ENCODE measurements around the gene LCP1. TPM values are rescaled to one million over a fixed set of nuclear protein-coding genes. Genes with fewer than 3 reads are reported as not detected.

LCP1 gene
- total RNA-seq, 2 experiments from 2014 or later = 266 to 276 TPM

- TF ChIP-seq CTCF (IDR thresholded peaks at IDR 0.05) = no peak
- no peaks in the 10 kb centered on the region for H3K9me3 Mint-ChIP-seq
- ATAC-seq (ENCODE audit: poor library complexity) (no peak), DNase-seq (no peak)
- H3K36me3 ChIP-seq (ENCODE audit: insufficient read depth, low read length) = no peaks in the 10 kb centered on the region
- no peaks in the 10 kb centered on the region for H3K4me1 ChIP-seq (ENCODE audit: insufficient read depth, low read length)
- no peaks in the 10 kb centered on the region for H3K4me1 Mint-ChIP-seq (ENCODE audit: low read depth)
- ChIA-PET POLR2A (no interaction called here), CTCF (no interaction called here)
- no peaks in the 10 kb centered on the region for H3K9me3 ChIP-seq (ENCODE audit: control insufficient read depth in 1 of 2, insufficient read depth in 1 of 2, low read length in 2 of 2)
- H3K36me3 Mint-ChIP-seq (ENCODE audit: low read depth) = no peaks in the 10 kb centered on the region
- H3K27ac Mint-ChIP-seq = no peak overlapping the region
- peaks cover 3% of the 10 kb centered on the region for H3K27me3 Mint-ChIP-seq
- H3K27ac ChIP-seq (ENCODE audit: low read depth in 1 of 2, low read length in 2 of 2) = no peak overlapping the region
- no peak overlapping the region for H3K4me3 ChIP-seq (ENCODE audit: low read length)
- H3K4me3 Mint-ChIP-seq = no peak overlapping the region
- intact Hi-C loops (cut with DNase I, micrococcal nuclease) = no loop called here
- H3K27me3 ChIP-seq (ENCODE audit: control insufficient read depth in 1 of 2, insufficient read depth in 2 of 2, low read length in 2 of 2) = peaks cover 0 to 3% of the 10 kb centered on the region in 2 experiments
Observed at GRCh38 chr13:46101002-46101401, 81.0 kb downstream of the LCP1 start.

DNA sequence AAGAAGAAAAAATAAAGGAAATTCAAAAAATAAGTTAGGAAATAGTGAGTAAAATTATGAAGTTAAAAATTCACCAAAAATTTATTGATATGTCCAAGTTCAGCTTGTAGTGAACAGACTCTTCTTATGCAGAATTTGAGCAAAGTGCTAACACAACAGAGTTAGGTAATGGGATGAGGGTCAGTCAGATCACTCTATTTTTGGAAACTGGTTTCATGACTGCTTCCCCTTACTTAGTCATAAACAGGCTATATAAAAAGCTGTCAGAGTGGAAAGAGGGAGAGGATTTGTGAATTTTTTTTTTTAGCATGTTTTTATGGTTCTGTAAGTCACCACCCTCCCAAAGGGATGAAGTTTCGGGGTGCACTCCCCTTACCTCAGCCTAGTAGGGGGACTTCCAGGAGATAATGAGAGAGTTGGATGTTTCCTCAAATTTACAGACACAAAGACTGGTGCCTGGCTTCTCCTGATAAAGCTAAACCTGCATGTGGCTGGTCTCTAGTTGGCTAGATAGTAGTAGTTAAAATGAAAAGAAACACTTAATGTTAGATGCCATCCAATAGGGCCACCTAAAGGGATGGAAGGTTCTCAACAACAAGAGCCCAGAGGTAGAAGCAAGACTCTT lies 81.7 kb downstream of the LCP1 start:
- intact Hi-C loops (cut with DNase I, micrococcal nuclease) = no loop called here
- Mint-ChIP-seq H3K9me3 (no peaks in the 10 kb centered on the region), H3K4me3 (no peak overlapping the region), H3K27me3 (peaks cover 4% of the 10 kb centered on the region), H3K27ac (no peak overlapping the region), H3K36me3 (ENCODE audit: low read depth) (no peaks in the 10 kb centered on the region), H3K4me1 (ENCODE audit: low read depth) (no peaks in the 10 kb centered on the region)
- Histone ChIP-seq H3K27me3 (ENCODE audit: control insufficient read depth in 1 of 2, insufficient read depth in 2 of 2, low read length in 2 of 2) (peaks cover 0 to 5% of the 10 kb centered on the region in 2 experiments), H3K9me3 (ENCODE audit: control insufficient read depth in 1 of 2, insufficient read depth in 1 of 2, low read length in 2 of 2) (no peaks in the 10 kb centered on the region), H3K4me3 (ENCODE audit: low read length) (no peak overlapping the region), H3K36me3 (ENCODE audit: insufficient read depth, low read length) (no peaks in the 10 kb centered on the region), H3K4me1 (ENCODE audit: insufficient read depth, low read length) (no peaks in the 10 kb centered on the region), H3K27ac (ENCODE audit: low read depth in 1 of 2, low read length in 2 of 2) (no peak overlapping the region)
- TF ChIP-seq CTCF (IDR thresholded peaks at IDR 0.05) = no peak
- CTCF ChIA-PET = no interaction called here
- no peak for DNase-seq
- POLR2A ChIA-PET = no interaction called here
- no peak for ATAC-seq (ENCODE audit: poor library complexity)

GRCh38 chr13:46097663-46098062 lies 84.3 kb downstream of the LCP1 start:
- Histone ChIP-seq H3K27ac (ENCODE audit: low read depth in 1 of 2, low read length in 2 of 2) (no peak overlapping the region), H3K4me3 (ENCODE audit: low read length) (no peak overlapping the region), H3K9me3 (ENCODE audit: control insufficient read depth in 1 of 2, insufficient read depth in 1 of 2, low read length in 2 of 2) (no peaks in the 10 kb centered on the region), H3K36me3 (ENCODE audit: insufficient read depth, low read length) (no peaks in the 10 kb centered on the region), H3K27me3 (ENCODE audit: control insufficient read depth in 1 of 2, insufficient read depth in 2 of 2, low read length in 2 of 2) (peaks cover 5 to 11% of the 10 kb centered on the region in 2 experiments), H3K4me1 (ENCODE audit: insufficient read depth, low read length) (no peaks in the 10 kb centered on the region)
- Mint-ChIP-seq H3K27me3 (peaks cover 10% of the 10 kb centered on the region), H3K9me3 (no peaks in the 10 kb centered on the region), H3K36me3 (ENCODE audit: low read depth) (no peaks in the 10 kb centered on the region), H3K4me1 (ENCODE audit: low read depth) (no peaks in the 10 kb centered on the region), H3K27ac (no peak overlapping the region), H3K4me3 (no peak overlapping the region)
- DNase-seq (no peak), ATAC-seq (ENCODE audit: poor library complexity) (no peak)
- ChIA-PET CTCF (no interaction called here), POLR2A (interaction anchor here (0.7 kb wide), 1 partner anchor 115 kb away, joined by 3 read pairs; no protein-coding TSS in a partner anchor)
- TF ChIP-seq CTCF (IDR thresholded peaks at IDR 0.05) = no peak
- intact Hi-C loops (cut with DNase I, micrococcal nuclease) = no loop called here

All from CD4-positive, alpha-beta T cell (primary cell).